HEK293T (cell line): ENCODE measurements around the gene MAML1.

Experiments
- ARNT ChIP-seq: fragments of 450-650 bp; IDR thresholded peaks from 2 replicates; pipeline ENCODE4 v1.6.1; 2017; ENCODE audit warnings: mild to moderate bottlenecking
- BHLHE40 ChIP-seq: fragments of 450-650 bp; IDR thresholded peaks from 2 replicates; pipeline ENCODE4 v1.6.1; 2016; ENCODE audit warnings: mild to moderate bottlenecking, moderate library complexity, borderline replicate concordance
- ELF4 ChIP-seq: fragments of 450-650 bp; IDR thresholded peaks from 2 replicates; pipeline ENCODE4 v1.6.1; 2017; ENCODE audit warnings: antibody characterized with exemption
- FOXA1 ChIP-seq: fragments of 450-650 bp; IDR thresholded peaks from 2 replicates; pipeline ENCODE4 v1.6.1; 2016; ENCODE audit warnings: mild to moderate bottlenecking
- FOXK2 ChIP-seq: fragments of 450-650 bp; IDR thresholded peaks from 2 replicates; pipeline ENCODE4 v1.6.1; 2016; ENCODE audit warnings: mild to moderate bottlenecking
- FOXM1 ChIP-seq: fragments of 450-650 bp; IDR thresholded peaks from 2 replicates; pipeline ENCODE4 v1.6.1; 2017; ENCODE audit warnings: mild to moderate bottlenecking, borderline replicate concordance
- HDGF ChIP-seq: fragments of 450-650 bp; IDR thresholded peaks from 2 replicates; pipeline ENCODE4 v1.6.1; 2017; ENCODE audit warnings: antibody characterized with exemption, borderline replicate concordance
- L3MBTL2 ChIP-seq: fragments of 450-650 bp; conservative IDR thresholded peaks from 2 replicates; pipeline ENCODE4 v1.6.1; 2016; ENCODE audit warnings: mild to moderate bottlenecking
- LEF1 ChIP-seq: fragments of 450-650 bp; IDR thresholded peaks from 2 replicates; pipeline ENCODE4 v1.6.1; 2017; ENCODE audit warnings: mild to moderate bottlenecking, borderline replicate concordance
- SP1 ChIP-seq: fragments of 450-650 bp; IDR thresholded peaks from 2 replicates; pipeline ENCODE4 v1.6.1; 2017
- SUZ12 ChIP-seq: fragments of 450-650 bp; IDR thresholded peaks from 2 replicates; pipeline ENCODE4 v1.6.1; 2016; ENCODE audit warnings: mild to moderate bottlenecking
- ZNF384 ChIP-seq: fragments of 450-650 bp; IDR thresholded peaks from 2 replicates; pipeline ENCODE4 v1.6.1; 2016

GRCh38 chr5:179730356-179730755, 2.3 kb upstream of the MAML1 start:
- TF ChIP-seq LEF1 (no peak), FOXA1 (no peak), SUZ12 (no peak), ARNT (no peak), SP1 (no peak), ELF4 (no peak), HDGF (no peak), BHLHE40 (no peak), L3MBTL2 (no peak), FOXK2 (no peak), ZNF384 (no peak), FOXM1 (no peak)
